Measurements from ENCODE around the gene CD109.
"Not testable (repeated sequence)": the region's sequence is repeated elsewhere in the genome, so short reads cannot be mapped to it uniquely, and the experiment has no call there.

The CD109 gene

DNA sequence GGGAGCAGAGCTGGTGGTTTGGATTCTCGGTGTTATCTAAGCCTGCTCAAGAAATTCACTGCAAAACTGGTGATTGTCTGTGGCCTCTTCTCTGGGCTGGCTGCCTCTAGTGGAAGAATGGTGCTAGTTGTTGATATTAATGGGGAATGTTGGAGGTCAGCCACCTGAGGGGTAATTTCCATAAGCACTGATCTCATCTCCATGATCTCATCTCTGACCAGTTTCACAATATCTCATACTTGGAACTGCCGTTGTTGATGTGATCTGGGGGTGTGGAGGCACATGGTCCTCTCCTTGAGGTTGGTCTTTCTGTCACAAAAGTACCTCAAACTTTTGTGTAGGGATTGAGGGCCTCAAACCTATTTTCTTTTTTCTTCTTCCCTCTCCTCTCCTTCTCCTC is 102.6 kb downstream of the CD109 start:
- DNase-seq: no peak

DNA sequence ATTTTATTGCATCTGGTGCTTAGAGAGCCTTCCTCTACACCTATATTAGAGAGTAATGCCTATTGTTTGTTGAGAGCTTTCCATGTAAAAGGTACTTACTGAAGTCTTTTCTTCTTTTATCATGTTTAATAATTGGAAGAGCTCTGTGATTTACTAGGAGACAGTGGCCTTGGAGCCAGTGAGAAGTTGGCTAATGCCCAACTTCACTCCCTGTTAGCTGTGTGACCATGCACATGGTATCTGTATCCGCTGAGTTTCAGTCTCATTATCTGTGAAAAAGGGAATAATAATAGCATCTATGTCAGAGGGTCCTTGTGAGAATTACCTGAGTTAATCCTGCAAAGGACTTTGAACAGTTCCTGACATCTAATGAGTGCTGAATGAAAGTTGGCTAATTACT is 105.0 kb downstream of the CD109 start:
- DNase-seq: no peak

DNA sequence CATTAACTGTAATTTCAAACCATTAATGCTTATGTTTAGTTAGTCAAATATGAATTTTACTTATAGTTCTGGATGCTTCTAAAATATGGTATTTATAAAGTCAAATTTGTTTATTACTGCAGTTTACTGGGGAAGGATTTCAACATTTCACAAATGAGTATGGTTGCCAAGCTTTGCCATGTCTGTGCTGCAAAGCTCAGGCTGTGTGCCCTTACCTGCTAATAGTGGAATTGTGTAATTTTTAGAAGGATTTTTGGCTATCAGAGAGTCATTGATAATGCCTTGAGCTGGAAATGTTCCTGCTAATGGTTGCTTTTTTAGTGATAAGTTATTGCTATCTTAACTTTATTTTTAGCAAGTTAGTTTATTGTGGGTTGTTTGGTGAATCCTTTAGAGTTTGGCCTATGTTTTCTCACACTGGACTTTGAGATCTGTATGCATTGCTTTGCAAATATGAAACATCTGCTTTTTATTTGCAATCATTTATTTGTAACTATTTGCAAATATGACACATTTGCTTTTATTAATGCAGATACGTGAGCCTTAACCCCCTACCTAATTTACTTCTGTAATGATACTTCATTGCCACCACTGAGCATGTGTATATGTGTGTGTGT is 105.8 kb downstream of the CD109 start:
- DNase-seq: no peak

DNA sequence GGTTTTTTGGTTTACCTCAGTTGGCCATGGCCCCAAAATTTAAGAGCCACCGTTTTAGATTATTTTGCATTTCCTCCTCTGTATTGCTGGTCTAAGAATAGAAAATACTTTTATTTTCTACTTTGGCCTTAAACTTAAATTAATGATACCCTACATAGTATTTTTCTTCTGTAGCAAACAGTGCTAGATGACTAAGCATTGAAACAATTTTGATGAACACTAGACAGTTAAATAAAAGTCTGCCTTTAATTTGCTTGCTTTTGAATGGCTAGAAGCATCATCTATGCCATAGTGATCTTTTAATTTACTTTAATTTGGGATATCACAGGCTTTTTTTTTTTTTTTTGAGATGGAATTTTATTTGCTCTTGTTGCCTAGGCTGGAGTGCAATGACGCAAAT is 106.4 kb downstream of the CD109 start:
- no peak for DNase-seq

DNA sequence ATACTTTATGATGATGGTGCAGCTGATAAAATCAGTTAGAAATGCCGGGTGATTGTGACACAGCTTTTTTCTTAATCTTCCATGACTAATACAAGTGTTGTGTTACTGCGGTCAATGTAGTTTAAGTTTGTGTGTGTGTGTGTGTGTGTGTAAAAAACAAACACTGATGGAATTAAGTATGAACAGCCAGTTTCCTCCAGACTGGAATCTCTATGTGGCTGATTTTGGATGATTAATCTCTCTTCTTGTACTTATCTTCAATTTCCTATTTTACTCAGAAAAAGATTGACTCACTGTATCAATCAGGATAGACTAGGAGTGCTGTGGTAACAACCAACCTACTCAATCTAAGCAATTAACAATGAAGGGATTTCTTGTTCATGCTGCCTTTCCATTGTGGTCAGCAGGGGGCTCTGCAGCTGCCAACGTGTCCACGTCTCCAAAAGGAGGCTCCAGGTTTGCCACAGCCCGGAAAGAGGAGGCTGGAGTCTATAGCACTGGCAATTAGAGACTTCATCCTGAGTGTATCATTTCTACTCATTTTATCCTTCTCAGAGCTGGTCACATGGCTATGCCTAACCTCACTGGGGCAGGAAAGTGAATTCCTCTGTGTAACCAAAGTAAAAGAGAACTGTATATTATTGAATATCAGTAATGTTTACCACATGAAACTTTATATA is 107.7 kb downstream of the CD109 start:
- no peak for DNase-seq

DNA sequence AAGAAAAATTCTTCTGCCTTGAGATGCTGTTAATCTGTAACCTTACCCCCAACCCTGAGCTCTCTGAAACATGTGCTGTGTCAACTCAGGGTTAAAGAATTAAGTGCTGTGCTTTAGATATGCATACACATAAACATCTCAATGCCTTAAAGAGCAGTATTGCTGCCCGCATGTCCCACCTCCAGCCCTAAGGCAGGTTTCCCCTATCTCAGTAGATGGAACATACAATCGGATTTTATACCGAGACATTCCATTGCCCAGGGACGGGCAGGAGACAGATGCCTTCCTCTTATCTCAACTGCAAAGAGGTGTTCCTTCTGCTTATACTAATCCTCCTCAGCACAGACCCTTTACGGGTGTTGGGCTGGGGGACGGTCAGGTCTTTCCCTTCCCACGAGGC is 109.2 kb downstream of the CD109 start:
- DNase-seq: not testable (repeated sequence)

DNA sequence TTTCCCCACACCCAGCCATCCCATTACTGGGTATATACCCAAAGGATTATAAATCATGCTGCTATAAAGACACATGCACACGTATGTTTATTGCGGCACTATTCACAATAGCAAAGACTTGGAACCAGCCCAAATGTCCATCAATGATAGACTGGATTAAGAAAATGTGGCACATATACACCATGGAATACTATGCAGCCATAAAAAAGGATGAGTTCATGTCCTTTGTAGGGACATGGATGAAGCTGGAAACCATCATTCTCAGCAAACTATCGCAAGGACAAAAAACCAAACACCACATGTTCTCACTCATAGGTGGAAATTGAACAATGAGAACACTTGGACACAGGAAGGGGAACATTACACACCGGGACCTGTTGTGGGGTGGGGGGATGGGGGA is 110.0 kb downstream of the CD109 start:
- not testable (repeated sequence) for DNase-seq

DNA sequence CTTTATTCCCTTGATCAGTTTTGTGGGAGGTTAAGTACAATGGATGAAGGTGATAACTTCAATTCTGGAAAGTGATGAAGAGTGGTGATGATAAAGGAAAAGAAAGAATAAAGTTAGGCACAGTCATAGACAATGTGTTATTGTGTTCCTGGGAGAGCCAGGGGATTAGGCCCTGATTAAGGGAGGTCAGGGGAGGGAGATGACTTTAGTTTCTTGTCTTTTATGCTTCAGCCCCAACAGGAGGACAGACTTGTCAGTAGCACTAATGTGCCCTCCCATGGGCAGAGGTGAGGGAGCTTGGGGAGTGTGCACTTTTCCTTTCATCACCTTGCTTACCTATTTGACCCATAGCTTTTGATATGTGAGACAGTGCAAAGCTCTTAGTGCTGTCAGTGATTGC is 115.7 kb downstream of the CD109 start:
- no peak for DNase-seq

DNA sequence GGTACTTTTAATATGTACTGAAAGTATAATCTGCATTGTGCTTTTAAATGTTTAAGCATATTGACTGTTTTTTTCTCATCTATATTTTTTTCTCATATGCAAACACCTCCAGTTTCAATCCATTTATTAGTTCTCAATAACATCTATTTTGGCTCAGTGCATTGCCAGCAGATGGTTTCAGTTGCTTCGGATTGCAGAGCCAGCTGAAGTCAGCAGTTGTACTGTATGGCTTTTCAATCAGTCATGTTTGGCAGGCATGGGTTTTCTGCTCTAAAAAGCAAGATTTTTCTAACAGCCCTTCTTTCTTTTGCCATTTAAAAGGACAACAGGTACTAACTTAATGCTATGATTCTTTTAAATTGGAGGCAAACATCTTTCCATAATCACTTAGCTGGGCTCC is 121.2 kb downstream of the CD109 start:
- no peak for DNase-seq

DNA sequence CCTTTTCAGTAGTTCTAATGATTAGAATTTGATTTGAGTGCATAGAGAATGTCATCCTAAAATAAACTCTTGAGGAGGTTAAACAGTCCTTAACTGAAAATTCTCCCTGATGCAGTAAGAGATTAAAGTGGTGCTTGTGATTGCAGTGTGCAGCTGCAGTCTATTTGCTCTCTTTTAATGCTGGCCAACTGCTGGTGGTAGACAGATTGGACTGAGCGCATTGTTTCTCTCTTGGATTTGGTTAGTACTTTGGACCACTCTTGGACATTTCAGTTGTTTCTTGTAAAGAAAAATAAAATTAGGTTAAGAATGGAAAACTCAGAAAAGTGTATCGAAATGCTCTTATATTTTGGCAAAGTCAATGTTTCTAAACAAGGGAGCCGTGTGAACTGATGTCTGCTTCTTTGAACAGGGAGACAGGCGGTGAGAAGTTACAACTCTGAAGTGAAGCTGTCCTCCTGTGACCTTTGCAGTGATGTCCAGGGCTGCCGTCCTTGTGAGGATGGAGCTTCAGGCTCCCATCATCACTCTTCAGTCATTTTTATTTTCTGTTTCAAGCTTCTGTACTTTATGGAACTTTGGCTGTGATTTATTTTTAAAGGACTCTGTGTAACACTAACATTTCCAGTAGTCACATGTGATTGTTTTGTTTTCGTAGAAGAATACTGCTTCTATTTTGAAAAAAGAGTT is 127.2 kb downstream of the CD109 start:
- no peak for DNase-seq

DNA sequence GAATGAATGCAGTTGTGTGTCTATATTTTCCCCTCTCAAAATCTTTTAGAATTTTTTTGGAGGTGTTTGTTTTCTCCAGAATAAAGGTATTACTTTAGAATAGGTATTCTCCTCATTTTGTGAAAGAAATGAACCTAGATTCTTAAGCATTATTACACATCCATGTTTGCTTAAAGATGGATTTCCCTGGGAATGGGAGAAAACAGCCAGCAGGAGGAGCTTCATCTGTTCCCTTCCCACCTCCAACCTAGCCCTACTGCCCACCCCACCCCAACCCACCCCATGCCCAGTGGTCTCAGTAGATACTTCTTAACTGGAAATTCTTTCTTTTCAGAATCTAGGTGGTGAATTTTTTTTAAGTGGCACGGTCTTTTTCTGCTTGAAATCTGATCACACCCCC is 127.8 kb downstream of the CD109 start:
- DNase-seq: no peak

DNA sequence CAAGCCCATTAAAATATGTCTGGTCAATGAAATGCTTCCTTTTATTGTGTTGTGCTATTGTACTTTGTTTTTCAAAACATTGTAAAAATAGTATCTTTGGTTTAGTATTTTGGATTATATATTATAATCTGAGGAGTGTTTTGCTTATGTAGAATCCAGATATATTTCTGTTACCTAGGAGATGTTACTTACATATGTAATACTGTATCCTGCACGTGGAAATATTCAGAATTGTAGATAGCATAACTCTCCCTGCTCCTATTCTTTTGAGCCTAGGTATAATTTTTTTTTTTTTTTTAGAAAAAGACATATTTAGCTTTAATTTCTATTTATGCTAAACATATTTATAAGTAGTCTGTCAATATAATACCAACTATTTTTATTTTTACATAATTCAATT is 130.6 kb downstream of the CD109 start:
- DNase-seq: no peak

DNA sequence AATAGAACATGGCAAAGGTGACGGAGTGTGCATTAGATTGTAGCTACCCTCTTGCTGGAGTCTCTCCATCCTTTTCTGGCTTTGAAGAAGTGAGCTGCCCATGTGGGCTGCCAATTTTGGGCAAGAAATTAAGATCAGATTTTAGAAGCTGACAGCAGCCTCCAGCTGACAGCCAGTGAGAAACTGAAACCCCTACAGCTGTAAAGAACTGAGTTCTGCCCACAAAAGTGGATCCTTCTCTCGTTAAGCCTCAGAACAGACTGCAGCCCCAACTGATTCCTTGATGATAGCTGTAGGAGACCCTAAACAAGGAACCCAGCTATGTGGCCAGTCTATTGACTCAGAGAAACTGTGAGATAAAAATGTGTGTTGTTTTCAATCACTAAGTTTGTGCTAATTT is 134.1 kb downstream of the CD109 start:
- DNase-seq: no peak

DNA sequence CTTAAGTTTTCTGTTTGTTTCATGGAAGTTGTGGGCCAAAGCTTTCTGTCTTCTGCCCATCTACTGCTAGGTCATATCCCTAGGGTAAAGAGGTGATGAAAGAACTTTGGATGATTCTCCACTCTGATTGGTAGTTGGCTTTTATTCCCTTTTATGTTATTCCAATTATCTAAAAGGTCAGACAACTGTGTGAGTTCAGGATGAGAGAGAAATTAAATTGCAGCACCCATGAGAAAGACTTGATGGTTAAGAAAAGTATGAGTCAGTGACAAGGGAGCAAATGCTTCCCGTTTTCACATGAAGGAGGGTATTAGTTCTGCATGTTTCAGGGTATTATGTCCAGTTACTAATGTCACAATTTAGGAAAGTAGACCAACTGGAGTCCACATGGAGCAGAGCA is 136.3 kb downstream of the CD109 start:
- DNase-seq: no peak

DNA sequence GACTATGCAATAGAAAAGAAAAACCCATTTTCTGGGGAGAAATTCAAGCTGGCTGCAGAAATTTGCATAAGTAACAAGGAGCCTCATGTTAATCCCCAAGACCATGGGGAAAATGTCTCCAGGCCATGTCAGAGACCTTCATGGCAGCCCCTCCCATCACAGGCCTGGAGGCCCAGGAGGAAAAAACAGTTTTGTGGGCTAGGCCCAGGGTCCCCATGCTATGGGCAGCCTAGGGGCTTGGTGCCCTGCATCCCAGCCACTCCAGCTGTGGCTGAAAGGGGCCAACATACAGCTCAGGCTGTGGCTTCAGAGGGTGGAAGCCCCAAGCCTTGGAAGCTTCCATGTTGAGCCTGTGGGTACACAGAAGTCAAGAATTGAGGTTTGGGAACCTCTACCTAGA is 148.7 kb downstream of the CD109 start:
- DNase-seq: not testable (repeated sequence)

DNA sequence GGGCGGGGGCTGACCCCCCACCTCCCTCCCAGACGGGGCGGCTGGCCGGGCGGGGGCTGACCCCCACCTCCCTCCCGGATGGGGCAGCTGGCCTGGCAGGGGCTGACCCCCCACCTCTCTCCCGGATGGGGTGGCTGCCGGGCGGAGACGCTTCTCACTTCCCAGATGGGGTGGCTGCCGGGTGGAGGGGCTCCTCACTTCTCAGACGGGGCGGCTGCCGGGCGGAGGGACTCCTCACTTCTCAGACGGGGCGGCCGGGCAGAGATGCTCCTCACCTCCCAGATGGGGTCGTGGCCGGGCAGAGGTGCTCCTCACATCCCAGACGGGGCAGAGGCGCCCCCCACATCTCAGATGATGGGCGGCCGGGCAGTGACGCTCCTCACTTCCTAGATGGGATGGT is 155.0 kb downstream of the CD109 start:
- DNase-seq: not testable (repeated sequence)

DNA sequence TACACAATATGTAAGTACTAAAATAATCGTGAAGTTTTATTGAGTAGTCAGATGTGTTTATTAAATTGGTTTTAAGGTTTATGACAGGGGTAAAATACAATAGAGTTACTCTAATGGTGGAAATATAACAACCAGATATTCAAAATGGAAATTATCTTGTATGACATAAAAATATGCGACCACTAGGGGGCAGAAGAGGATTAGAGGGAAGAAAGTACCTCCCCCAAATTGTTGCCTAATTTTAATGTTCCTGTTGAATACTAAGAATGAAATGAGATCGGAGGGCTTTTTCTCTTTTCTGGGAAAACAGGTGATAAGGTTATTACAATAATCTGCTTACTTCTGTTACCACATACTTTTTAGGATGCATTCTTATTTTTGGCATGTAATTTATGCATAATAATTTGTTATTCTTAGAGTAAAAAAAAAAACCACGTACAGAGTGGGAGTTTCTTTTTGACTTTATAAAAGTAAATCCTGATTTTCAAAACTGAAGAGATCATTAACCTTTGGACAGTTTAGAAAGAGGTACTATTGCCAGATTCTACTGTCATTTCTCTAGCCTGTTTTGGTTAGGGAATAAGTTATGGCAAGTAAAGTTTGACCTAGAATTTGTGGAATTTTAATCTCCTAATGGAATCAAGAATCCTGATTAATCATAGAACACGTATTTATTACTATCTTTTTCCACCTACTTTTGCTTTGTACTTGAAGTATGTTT is 159.2 kb downstream of the CD109 start:
- no peak for DNase-seq

DNA sequence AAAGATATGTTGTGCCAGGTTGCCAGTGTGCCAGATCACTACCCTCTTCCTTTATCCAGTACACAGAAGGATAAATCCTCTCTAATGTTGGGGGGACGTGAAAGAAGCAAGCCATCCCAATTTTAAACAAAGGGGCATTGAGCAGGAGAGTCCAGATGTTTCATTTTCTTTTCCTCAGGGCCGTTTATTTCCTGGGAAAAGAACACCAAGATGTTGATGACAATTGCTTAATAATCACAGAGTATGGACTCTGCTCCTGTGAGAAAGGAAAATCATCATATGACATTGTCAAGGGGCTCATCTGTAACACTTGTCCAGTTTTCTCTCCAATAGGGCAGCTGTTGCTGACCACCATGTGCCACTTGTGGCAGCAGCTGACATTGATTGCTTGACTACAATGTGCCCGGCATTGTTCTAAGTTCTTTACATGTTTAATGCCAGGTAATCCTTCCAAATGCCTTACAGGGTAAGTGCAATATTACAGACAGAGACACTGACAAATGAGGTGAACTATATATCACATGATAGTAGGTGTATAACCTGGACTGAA is 161.4 kb downstream of the CD109 start:
- DNase-seq: no peak

DNA sequence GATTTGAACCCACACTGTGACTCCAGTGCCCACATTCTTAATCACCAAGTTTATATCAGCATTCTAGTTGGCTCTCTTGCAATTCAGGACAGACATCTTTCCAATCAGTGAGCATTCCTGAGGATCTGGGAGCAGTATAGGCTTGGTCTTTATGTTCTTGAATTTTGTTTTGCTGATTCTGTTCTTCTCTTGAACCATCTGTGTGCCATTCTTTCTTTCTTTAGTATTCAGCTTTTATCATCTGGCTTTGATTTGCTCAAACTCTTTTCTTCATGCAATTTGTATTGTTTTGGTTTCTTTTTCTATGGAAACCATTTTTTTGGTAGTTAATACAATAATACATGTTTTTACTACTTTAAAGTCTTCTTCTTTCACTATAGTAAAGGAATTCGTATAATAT is 162.4 kb downstream of the CD109 start:
- no peak for DNase-seq

DNA sequence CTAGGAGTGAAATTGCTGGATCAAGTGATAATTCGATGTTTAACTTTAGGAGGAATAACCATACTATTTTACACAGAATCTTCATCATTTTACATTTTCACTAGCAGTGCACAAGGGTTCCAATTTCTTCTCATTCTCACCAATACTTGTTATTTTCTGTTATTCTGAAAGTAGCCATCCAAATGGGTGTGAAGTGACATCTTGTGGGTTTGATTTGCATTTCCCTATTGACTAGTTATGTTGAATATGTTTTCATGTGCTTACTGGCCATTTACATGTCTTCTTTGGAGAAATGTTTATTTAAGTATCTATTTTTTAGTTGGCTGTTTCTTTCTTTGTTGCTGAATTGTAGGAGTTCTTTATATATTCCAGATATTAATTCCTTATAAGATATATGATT is 164.3 kb downstream of the CD109 start:
- no peak for DNase-seq

DNA sequence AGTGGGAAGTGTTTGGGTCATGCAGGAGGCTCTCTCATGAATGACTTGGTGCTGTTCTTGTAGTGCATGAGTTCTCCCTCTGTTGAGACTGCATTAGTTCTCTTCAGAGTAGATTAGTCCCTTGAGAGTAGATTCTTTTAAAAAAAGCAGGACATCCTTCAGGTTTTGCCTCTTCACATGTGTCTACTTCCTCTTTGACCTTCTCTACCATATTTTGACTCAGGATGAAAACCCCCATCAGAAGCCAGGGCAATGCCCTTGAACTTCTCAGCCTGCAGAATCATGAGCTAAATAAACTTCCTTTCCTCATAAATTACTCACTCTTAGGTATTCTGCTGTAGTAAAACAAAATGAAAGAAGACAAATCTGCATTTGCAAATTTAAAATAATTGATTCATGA is 170.3 kb downstream of the CD109 start:
- no peak for DNase-seq

DNA sequence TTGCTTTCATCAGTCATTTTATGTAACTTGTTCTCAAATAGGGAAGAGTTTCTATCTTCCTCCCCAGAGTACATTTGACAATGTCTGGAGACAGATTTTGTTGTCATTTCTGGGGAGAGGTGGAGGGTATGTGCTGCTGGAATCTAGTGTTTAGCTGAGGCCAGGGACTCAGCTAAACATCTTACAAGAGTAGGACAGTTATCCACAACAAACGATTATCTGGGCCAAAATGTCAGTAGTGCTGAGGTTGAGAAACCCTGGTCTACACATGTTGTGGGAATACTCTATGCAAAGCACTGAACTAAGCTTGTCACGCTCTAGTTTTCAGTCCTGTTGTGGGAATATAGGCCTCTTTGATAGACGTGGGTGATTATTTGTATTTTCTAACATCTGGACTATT is 171.4 kb downstream of the CD109 start:
- DNase-seq: no peak

DNA sequence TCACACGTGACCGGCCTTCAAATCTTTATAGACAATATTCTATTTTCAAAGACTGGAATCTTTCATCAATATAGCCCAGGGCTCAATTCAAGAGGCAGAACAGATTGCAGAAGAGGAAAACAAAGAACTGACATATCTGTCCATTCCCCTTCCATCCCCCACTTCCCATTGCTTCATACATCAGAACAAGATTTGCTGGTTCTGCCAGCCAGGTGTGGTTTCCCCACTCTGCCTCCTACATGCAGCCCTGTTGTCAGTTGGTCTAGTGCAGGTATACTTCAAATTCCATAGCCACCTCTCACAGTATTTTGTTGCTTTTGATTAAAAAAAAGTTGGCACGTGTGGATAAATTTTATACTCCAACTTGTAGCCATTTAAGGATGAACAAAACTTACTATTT is 174.9 kb downstream of the CD109 start:
- DNase-seq: no peak

DNA sequence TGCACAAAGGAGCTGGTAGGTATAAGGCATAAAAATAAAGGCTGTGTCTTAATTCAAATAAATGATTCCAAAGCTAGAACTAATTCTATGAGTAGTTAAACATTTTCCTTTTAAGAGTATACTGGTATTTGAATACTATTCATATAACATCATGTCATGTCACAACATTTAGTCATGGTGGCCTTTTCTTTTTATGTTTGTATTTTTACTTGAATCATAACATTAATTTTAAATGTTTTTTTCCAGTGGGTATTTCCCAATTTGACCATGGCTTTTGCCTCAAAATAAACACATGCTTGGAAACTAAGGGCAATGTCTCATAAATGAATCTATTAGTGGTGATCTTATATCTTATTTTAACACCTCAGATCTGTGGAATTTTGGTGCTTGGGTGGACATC is 177.1 kb downstream of the CD109 start:
- DNase-seq: no peak
